Right hindlimb (tissue), 1 donor: Measurements from ENCODE around the gene LATS2.

Experiments
- DNase-seq: peaks from one replicate; pipeline ENCODE4 v3.0.0-alpha.2; 2018

Gene LATS2

GRCh38 chr13:21061029-21061763 is at the start of gene LATS2:
TSS of gene LATS2 (minus strand) at chr13:21061586. CDS start at chr13:21046026, 15,560 bp downstream.
- DNase-seq: peak; percentile 97

GRCh38 chr13:21109168-21109567 is 47.8 kb upstream of the LATS2 start:
- no peak for DNase-seq

- DNase-seq: no peak
Measured at GRCh38 chr13:21106089-21106488, 44.7 kb upstream of the LATS2 start.

GRCh38 chr13:21104199-21105019 is 43.0 kb upstream of the LATS2 start:
- no peak for DNase-seq

- no peak for DNase-seq
Measured at GRCh38 chr13:21101865-21102576, 40.6 kb upstream of the LATS2 start.

- no peak for DNase-seq
Measured at GRCh38 chr13:21100994-21101757, 39.8 kb upstream of the LATS2 start.

GRCh38 chr13:21100211-21100610 is 38.8 kb upstream of the LATS2 start:
- DNase-seq: no peak

- DNase-seq: no peak
Measured at GRCh38 chr13:21095311-21095710, 33.9 kb upstream of the LATS2 start.

GRCh38 chr13:21089830-21090229 is 28.4 kb upstream of the LATS2 start:
- no peak for DNase-seq

GRCh38 chr13:21088534-21088933 is 27.1 kb upstream of the LATS2 start:
- no peak for DNase-seq

GRCh38 chr13:21086929-21087328 is 25.5 kb upstream of the LATS2 start:
- DNase-seq: no peak

- DNase-seq: no peak
Measured at GRCh38 chr13:21081926-21082325, 20.5 kb upstream of the LATS2 start.

- DNase-seq: no peak
Measured at GRCh38 chr13:21080593-21080891, 19.2 kb upstream of the LATS2 start.

GRCh38 chr13:21079761-21080592 is 18.6 kb upstream of the LATS2 start:
- DNase-seq: no peak

- DNase-seq: no peak
Measured at GRCh38 chr13:21079221-21079620, 17.8 kb upstream of the LATS2 start.

GRCh38 chr13:21078501-21078900 is 17.1 kb upstream of the LATS2 start:
- DNase-seq: no peak

- no peak for DNase-seq
Measured at GRCh38 chr13:21077788-21078353, 16.5 kb upstream of the LATS2 start.

- no peak for DNase-seq
Measured at GRCh38 chr13:21077076-21077787, 15.8 kb upstream of the LATS2 start.

- peak; percentile 21 for DNase-seq
Measured at GRCh38 chr13:21076253-21076652, 14.9 kb upstream of the LATS2 start.

GRCh38 chr13:21075379-21076249 is 14.2 kb upstream of the LATS2 start:
- DNase-seq: peak; percentile 66
